ENCODE results near the gene MMP20. TPM values are rescaled to one million over a fixed set of nuclear protein-coding genes. Genes with fewer than 3 reads are reported as not detected.

Gene MMP20
- total RNA-seq, 1 experiment from 2014 or later = not detected

GRCh38 chr11:102546427-102546826, 78.7 kb downstream of the MMP20 start:
- POLR2A ChIA-PET (ENCODE audit: low non-redundant PET) = interaction anchor here (0.6 kb wide), 1 partner anchor 237 kb away, joined by 6 read pairs; no protein-coding TSS in a partner anchor
- CTCF ChIA-PET = no interaction called here
- TF ChIP-seq CTCF (conservative IDR thresholded peaks at IDR 0.05; ENCODE audit: low read depth, low read length) (no peak), EZH2 (IDR thresholded peaks at IDR 0.05; ENCODE audit: borderline replicate concordance, low read depth, low read length, poor library complexity, severe bottlenecking) (no peak)
- Histone ChIP-seq H3K4me1 (ENCODE audit: insufficient read depth, low read length, poor library complexity, severe bottlenecking) (peaks cover 2% of the 10 kb centered on the region), H3K9me3 (ENCODE audit: low read depth, low read length, poor library complexity, severe bottlenecking) (no peaks in the 10 kb centered on the region), H3K27ac (ENCODE audit: low read depth, low read length, poor library complexity, severe bottlenecking) (no peak overlapping the region), H3K36me3 (ENCODE audit: insufficient read depth, low read length, poor library complexity, severe bottlenecking) (no peaks in the 10 kb centered on the region), H3K27me3 (replicated peaks; ENCODE audit: insufficient read depth, low read depth, low read length, poor library complexity) (no peaks in the 10 kb centered on the region), H3K4me3 (ENCODE audit: low read depth, low read length, poor library complexity, severe bottlenecking) (no peak overlapping the region)
- no peak for DNase-seq (ENCODE audit: low spot score)
- intact Hi-C loops (cut with micrococcal nuclease; ENCODE audit: unreplicated experiment) = no loop called here
- BruUV-seq (replicated peaks) = no TSS peak

GRCh38 chr11:102545701-102546100, 79.4 kb downstream of the MMP20 start:
- TF ChIP-seq CTCF (conservative IDR thresholded peaks at IDR 0.05; ENCODE audit: low read depth, low read length) = no peak
- no peak for TF ChIP-seq EZH2 (IDR thresholded peaks at IDR 0.05; ENCODE audit: borderline replicate concordance, low read depth, low read length, poor library complexity, severe bottlenecking)
- Histone ChIP-seq H3K36me3 (ENCODE audit: insufficient read depth, low read length, poor library complexity, severe bottlenecking) (no peaks in the 10 kb centered on the region), H3K27me3 (replicated peaks; ENCODE audit: insufficient read depth, low read depth, low read length, poor library complexity) (no peaks in the 10 kb centered on the region), H3K4me3 (ENCODE audit: low read depth, low read length, poor library complexity, severe bottlenecking) (no peak overlapping the region), H3K4me1 (ENCODE audit: insufficient read depth, low read length, poor library complexity, severe bottlenecking) (no peaks in the 10 kb centered on the region), H3K27ac (ENCODE audit: low read depth, low read length, poor library complexity, severe bottlenecking) (no peak overlapping the region), H3K9me3 (ENCODE audit: low read depth, low read length, poor library complexity, severe bottlenecking) (no peaks in the 10 kb centered on the region)
- DNase-seq (ENCODE audit: low spot score) = no peak
- ChIA-PET POLR2A (ENCODE audit: low non-redundant PET) (no interaction called here), CTCF (no interaction called here)
- intact Hi-C loops (cut with micrococcal nuclease; ENCODE audit: unreplicated experiment) = no loop called here
- BruUV-seq (replicated peaks) = no TSS peak

DNA sequence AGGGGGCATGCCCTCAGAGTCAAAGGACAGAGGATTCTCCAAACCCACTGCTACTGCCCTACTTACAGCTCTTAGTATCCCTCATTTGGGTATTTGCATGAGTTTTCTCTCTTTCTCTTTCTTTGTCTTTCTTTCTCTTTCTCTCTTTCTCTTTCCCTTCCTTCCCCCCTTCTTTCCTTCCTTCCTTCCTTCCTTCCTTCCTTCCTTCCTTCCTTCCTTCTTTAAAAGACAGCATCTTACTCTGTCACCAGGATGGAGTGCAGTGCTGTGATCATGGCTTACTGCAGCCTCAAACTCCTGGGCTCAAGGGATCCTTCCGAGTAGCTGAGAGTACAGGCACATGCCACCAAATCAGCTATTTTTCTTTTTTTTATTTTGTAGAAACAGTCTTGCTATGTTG, 80.5 kb downstream of the MMP20 start:
- CTCF ChIA-PET = no interaction called here

DNA sequence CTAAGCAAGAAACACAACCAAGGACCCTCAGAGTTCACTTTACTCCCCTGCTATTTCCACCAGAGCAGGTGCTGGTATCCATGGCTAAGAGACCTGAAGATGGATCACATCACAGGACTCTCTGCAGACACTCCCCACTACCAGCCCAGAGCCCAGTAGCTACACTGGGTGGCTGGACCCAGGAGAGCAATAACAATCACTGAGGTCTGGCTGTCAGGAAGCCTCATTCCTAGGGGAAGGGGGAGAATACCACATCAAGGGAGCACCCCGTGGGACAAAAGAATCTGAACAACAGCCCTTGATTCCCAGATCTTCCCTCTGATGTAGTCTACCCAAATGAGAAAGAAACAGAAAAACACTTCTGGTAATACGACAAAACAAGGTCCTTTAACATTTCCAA, 85.6 kb downstream of the MMP20 start:
- TF ChIP-seq CTCF (conservative IDR thresholded peaks at IDR 0.05; ENCODE audit: low read depth, low read length) (no peak), EZH2 (IDR thresholded peaks at IDR 0.05; ENCODE audit: borderline replicate concordance, low read depth, low read length, poor library complexity, severe bottlenecking) (no peak)

More for the DNA sequence above, 80.5 kb downstream of the MMP20 start:
- intact Hi-C loops (cut with micrococcal nuclease; ENCODE audit: unreplicated experiment) = no loop called here
- POLR2A ChIA-PET (ENCODE audit: low non-redundant PET) = no interaction called here
- Histone ChIP-seq H3K9me3 (ENCODE audit: low read depth, low read length, poor library complexity, severe bottlenecking) (no peaks in the 10 kb centered on the region), H3K4me1 (ENCODE audit: insufficient read depth, low read length, poor library complexity, severe bottlenecking) (no peaks in the 10 kb centered on the region), H3K4me3 (ENCODE audit: low read depth, low read length, poor library complexity, severe bottlenecking) (no peak overlapping the region), H3K27ac (ENCODE audit: low read depth, low read length, poor library complexity, severe bottlenecking) (no peak overlapping the region), H3K27me3 (replicated peaks; ENCODE audit: insufficient read depth, low read depth, low read length, poor library complexity) (no peaks in the 10 kb centered on the region), H3K36me3 (ENCODE audit: insufficient read depth, low read length, poor library complexity, severe bottlenecking) (no peaks in the 10 kb centered on the region)
- no TSS peak for BruUV-seq (replicated peaks)
- no peak for TF ChIP-seq EZH2 (IDR thresholded peaks at IDR 0.05; ENCODE audit: borderline replicate concordance, low read depth, low read length, poor library complexity, severe bottlenecking)
- DNase-seq (ENCODE audit: low spot score) = no peak

More for the DNA sequence above, 85.6 kb downstream of the MMP20 start:
- ChIA-PET CTCF (no interaction called here), POLR2A (ENCODE audit: low non-redundant PET) (no interaction called here)
- Histone ChIP-seq H3K36me3 (ENCODE audit: insufficient read depth, low read length, poor library complexity, severe bottlenecking) (no peaks in the 10 kb centered on the region), H3K9me3 (ENCODE audit: low read depth, low read length, poor library complexity, severe bottlenecking) (no peaks in the 10 kb centered on the region), H3K27me3 (replicated peaks; ENCODE audit: insufficient read depth, low read depth, low read length, poor library complexity) (no peaks in the 10 kb centered on the region), H3K4me1 (ENCODE audit: insufficient read depth, low read length, poor library complexity, severe bottlenecking) (no peaks in the 10 kb centered on the region), H3K27ac (ENCODE audit: low read depth, low read length, poor library complexity, severe bottlenecking) (no peak overlapping the region), H3K4me3 (ENCODE audit: low read depth, low read length, poor library complexity, severe bottlenecking) (no peak overlapping the region)
- no TSS peak for BruUV-seq (replicated peaks)
- intact Hi-C loops (cut with micrococcal nuclease; ENCODE audit: unreplicated experiment) = no loop called here
- DNase-seq (ENCODE audit: low spot score) = no peak
